Mammary epithelial cell (primary cell): ENCODE data around the gene MYO7B.

Source experiments
- CTCF ChIP-seq, 2 donors: IDR thresholded peaks in 1 of 2; conservative IDR thresholded peaks in 1 of 2; 2 replicates each; pipeline ENCODE4 v1.5.1; 2011 to 2012; ENCODE audit warnings: inconsistent platforms in 2 of 2, low read length in 2 of 2, mild to moderate bottlenecking in 2 of 2, control low read depth in 1 of 2, low read depth in 1 of 2; ENCODE audit not compliant: insufficient read depth in 1 of 2; ENCODE audit errors: extremely low read depth in 1 of 2
- EZH2 ChIP-seq: IDR thresholded peaks from 2 replicates; pipeline ENCODE4 v1.6.1; 2012; ENCODE audit warnings: low read length, inconsistent platforms, borderline replicate concordance

GRCh38 chr2:127651971-127652550 is 116.6 kb downstream of the MYO7B start:
- TF ChIP-seq CTCF (conservative IDR thresholded peaks at IDR 0.05 in 1 of 2, IDR thresholded peaks at IDR 0.05 in 1 of 2; ENCODE audit: extremely low read depth in 1 of 2, insufficient read depth in 1 of 2, low read depth in 1 of 2, low read length in 2 of 2) = no peak
- TF ChIP-seq EZH2 = no peak
